Activated CD4-positive, CD25-positive, alpha-beta regulatory T cell treated with anti-CD3 and anti-CD28 coated beads, Interleukin-2, amount 50 U/mL, for 24 hours (primary cell): ENCODE results near the gene SPATA46.

Experiments
- ATAC-seq, 2 donors: fragments of 150-1000 bp; cut with Tn5 transposase; one replicate each; pipeline ENCODE4 v1.10.0; 2021; ENCODE audit warnings: mild to moderate bottlenecking in 1 of 2, moderate library complexity in 1 of 2

SPATA46 gene

DNA sequence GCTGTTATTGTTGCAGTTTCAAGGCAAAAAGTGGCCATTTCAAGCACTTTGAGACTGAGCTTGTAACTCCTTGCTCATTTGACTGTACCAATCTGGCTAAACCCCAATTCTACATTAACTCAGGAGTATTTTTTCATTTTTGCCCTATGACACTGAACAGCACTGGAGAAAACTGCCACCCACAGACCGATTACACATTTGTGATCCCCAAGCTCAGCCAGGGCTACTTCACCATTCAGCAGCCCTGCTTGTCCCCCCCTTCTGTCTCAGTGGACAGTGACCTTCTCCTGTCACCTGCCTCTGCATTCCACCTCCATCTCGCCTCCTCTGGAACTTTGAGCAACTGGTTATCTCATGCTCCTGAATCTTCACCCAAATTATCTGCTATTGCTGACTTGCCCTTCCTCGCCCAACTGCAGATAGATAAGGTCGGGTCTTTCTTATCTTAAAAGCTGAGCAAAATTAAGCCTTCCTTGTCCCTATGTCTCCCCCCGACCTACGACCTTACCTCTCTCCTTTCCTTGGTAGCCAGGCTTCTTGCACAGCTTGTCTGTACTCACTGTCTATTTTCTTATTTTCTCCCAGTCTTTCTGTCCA is 25.3 kb downstream of the SPATA46 start:
- ATAC-seq: no peak

DNA sequence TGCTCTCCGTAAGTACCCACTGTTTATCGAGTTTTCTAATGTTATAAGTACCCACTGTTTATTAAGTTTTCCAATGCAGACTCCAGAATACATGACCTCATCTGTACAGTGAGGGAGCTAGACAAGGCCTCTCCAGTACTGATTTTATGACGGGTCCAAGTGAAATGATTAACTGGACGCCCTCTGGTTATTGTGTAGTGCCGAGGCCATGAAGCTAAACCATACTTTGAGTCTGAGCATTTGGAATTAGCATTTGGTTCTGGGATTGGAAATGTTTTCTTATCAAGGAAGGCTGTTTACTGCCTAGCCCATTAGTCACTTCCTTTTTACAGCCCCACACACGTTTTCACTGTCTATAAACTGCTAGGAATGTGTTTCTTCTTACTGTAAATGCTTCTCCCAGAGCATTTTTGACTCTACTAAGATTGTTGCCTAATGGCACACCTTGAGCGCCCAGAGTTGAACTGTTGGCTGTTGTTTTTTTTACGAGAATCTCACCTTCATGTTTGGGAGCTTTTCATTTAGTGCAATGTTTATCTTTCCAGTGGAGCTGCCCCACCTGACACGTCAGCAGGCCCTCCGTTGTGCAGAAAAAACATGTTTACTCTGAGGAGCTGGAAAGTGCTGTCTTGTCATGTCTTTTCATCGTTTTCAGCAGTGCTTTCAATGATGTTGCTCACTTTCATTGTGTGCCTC is 26.9 kb downstream of the SPATA46 start:
- no peak for ATAC-seq

DNA sequence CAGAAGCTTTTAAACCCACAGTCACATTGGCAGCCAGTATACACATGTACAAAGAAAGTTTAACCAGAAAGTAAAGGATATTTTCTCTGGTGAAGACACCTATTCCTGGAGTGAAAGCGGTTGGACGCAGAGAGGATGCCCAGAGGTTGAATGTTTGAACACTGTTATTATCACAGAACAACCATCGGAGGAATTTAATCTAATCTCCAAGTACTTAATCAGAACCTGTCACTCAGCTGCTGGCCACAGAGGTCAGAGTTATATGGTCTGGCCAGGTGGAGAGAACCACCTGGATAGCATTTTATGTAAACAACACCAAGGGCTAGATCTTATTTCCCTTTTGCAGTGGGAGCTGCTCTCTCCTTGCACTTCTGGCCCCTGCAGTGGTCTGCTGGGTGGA is 29.4 kb downstream of the SPATA46 start:
- no peak for ATAC-seq

DNA sequence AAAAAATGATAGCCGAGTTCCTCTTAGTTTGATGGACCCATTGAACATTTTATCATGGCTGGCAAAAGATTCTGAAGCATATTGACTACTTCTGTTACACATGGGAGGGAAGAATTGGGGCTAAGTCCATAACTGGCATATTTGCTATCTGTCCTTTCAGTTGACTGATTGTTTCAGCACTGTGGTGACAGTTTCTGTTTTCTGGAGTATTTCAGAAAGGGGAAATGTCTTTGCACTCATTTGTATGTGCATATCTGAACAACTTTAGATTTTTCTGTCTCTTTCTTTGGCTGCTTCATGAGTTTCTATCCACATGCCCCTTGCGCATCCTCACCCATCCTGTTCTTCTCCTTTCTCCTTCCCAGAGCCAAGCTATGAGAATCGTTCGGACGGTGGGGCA is 33.2 kb downstream of the SPATA46 start:
- ATAC-seq: no peak

DNA sequence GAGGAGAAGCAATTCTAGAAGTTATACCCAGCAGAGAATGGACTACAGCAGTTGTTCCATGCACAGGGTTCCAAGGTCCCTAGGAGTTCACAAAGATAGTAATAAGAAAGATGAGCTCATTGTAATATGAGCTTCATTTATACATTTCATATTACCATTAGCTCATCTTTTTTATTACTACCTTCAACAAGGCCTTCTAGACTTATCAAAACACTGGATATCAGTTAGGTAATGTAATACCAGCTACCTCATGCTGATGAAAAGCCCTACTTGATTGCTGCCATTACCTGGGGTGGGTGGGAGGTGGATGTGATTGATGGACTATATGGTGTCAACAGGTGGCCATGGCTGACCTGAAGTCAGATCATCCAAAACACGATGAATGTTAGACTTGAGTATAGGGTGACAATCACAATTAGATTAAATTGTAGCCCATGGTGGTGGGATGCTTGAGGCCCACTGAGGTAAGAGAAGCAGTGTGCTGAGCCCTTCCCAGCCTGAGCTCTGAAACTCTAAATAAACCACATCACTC is 34.1 kb downstream of the SPATA46 start:
- ATAC-seq: no peak

DNA sequence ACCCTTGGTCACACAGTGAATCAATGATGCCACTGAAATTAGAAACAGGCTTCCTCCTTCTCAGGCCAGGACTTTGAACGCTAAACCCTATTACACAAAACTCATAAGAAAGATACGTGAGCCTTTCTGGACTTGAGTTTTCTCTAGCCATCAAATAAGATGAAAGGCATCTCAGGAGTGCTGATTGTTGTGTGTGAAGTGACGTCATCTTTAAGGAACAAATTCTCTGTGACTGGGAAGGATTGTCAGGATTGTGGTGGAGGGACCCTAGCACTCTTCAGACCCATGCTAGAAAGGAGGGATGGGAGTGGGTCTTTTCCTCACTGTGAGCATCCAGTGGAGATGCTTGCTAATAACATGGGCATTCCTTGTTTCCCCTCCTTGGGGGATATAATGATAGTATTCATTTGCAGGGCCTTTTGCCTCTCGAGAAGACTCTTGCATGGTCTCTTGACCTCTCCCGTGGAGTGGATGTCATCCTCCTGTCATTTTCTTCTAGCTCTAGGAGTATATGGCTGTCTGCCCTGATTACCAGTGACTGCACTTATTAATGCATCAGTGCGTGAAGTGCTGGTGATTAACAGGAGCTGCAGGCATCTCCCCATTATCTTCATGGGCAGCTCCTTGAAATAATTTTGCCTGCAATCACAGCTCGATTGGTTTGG is 39.9 kb downstream of the SPATA46 start:
- ATAC-seq: no peak

DNA sequence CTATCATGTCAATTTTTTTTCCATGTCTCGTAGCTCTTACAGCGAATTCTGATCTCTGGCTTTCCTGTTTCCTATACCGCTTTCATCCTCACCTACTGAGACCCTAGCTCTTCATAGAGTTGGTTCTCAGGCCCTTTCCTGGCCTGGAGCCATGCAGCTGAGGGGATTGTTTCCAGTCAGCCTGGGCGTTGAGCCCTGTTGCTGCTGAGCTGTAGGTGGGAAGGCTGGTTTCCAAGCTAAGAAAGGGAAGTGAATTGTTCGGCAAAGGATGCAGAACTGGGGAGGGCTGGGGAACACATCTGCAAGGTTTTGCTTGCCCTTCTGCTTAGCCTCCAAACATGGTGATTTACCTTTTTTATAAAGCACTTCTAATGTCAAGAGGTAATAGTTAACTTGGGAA is 41.5 kb downstream of the SPATA46 start:
- ATAC-seq: no peak

DNA sequence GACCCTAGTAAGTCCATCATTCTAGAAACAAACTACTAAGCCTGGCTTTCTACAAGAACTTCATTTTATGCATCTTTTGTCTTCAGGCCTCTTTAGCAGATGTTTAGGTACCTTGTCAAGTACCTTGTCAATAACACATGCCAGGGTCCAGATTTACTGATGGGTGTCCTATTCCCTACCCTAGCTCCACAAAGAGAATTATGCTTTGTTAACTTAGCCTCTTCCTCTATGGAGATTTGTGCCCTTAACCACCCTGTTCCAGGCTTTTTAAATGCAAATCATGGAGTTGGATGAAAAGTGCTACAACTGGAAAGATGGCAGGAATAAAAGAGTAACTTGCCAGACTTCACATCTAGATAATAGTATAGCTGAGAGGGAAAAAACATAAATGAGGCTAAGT is 42.7 kb downstream of the SPATA46 start:
- no peak for ATAC-seq

DNA sequence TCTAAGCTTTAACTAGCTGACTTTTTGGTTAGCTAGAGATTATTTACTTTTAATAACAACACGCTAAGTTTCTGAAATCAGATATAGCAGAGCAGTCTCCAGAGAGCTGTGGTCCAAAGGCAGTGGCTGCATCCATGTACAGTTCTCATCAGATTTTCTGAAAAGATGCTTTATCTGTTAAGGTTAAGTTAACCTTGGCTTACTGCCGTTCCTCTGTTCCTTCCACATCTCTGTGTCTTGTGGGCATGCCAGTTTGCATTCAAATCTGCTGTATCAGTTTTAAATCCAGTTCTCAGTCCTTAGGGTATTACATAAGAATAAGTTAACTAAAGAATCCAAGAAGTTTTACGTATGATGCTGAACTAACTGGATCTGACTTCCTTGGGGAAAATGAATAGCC is 46.8 kb downstream of the SPATA46 start:
- ATAC-seq: no peak

DNA sequence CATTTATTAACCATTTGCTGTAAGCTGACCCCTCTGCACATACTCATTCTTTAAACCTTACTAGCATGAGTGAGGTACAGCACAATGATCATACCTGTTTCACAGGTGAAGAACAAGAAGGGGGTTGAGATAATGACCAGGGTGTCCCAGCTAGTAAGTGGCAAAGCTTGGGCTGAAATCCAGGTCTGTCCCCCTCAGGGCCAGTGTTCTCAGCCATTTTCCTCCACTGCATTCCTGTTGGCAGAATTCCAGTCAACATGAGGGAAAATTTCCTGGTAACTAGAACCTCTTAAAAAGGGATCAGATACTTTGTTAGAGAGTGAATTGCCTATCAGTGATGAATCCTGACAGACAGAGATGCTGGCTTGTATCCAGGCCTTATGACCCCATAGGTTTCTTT is 48.1 kb downstream of the SPATA46 start:
- ATAC-seq: no peak

DNA sequence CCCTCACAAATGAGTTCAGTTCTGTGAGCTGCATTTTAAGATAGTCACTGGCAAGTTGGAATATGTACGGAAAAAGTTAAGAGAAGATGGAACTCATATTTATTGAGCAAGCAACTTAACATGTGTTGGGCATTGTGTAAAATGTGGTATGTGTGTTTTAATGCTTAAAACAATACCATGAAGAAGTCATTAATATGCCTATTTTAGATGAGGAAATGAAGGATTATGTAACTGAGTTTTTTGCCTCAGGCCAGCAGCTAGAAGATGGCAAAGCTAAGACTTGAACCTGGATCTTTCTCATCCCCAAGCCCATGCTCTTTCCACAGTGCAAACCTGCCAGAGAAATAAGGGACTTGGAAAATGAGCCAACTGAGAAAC is 48.9 kb downstream of the SPATA46 start:
- ATAC-seq: no peak

DNA sequence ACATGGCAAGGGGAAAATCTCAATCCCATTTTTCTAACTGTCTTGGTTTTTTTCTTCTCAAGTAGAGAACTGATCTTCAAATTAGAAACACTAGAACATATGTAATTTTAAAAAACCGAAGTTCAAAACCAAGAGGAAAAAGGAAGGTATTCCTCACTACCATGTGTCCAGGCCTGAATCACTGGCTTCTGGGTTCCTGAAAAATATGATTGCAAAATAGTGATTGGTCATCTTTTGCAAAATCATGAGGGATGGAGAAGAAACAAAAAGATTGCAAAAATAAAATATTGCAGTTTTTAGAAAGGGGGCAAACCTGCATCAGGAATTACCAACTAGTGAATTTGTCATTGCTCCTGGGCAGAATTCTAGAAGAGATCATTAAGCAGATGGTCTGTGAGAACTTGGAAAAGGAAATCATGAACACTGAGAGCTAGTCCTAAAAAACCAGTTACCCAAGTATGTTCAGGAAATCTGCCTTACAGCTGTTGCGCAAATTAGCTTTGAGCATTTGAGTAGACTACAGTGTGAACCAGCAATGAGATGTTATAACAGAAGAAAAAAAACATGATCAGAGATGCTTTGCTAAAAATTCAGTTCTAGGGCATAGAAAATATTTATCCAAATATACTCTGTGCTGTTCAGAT is 49.4 kb downstream of the SPATA46 start:
- ATAC-seq: no peak

DNA sequence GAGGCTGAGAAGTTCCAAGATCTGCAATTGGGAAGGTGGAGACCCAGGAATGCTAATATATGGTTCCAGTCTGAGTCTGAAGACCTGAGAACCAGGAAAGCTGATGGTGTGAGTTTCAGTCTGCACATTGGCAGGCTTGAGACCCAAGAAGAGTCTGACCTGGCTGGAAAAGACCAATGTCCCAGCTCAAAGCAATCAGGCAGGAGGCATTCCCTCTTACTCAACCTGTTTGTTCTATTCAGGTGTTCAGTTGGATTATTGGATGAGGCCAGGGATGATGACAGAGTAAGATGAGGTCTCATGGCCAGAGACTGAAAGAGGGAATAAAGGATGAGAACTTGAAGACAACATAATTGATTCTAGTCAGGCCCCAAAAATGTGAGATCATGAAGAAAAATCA is 50.1 kb downstream of the SPATA46 start:
- no peak for ATAC-seq

DNA sequence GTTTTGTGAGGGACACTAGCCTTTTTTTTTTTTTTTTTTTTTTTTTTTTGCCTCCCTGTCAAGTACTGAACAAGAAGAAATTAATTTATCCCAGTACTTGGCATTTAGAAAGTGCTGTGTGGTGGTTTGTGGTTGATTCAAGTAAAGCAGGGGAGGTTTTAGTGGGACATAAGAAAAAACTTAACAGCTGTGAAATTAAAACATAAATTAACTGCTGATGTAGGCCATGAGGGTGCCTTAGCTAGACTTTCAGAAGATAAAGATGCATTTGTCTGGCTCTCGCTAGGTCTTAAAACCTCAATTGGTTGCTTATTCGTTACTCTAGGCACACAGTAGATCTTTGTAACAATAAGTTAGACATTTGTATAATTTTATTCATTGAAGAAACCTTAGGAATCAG is 52.3 kb downstream of the SPATA46 start:
- no peak for ATAC-seq
